HG03571 (cell line): ENCODE data around the gene CH25H.
"Not testable (repeated sequence)": the region's sequence is repeated elsewhere in the genome, so short reads cannot be mapped to it uniquely, and the experiment has no call there.

Experiments
- ATAC-seq: cut with Tn5 transposase; IDR thresholded peaks from one replicate; pipeline ENCODE4 v1.9.1; 2021; ENCODE audit not compliant: unreplicated experiment

The CH25H gene, protein sequence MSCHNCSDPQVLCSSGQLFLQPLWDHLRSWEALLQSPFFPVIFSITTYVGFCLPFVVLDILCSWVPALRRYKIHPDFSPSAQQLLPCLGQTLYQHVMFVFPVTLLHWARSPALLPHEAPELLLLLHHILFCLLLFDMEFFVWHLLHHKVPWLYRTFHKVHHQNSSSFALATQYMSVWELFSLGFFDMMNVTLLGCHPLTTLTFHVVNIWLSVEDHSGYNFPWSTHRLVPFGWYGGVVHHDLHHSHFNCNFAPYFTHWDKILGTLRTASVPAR

DNA sequence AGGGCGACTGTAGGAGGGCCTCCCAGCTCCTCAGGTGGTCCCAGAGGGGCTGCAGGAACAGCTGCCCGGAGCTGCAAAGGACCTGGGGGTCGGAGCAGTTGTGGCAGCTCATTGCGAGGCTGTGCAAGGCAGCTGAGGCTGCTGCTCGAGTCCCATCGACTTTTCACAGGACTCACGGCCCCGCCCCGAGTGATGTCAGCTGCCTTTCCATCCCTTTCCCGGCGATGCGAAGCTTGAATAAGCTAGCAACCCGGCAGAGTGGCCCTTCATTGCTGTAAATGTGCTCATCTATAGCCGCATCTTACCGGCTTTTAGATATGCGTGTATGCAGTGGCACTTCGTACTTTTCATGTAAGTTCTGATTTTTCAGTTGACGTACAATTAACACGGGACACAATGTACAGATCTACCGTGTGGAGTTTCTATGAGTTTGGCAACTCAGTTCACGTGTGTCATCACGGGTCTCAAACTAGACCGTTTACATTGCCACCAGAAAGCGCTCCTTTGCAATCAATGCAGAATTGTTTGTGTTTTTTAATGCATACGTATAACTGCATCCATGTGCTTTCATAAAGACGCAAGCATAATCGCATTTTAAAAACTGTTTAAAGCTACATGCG is at the start of gene CH25H:
TSS of gene CH25H (minus strand) at position 137 of the 620 bp plus-strand sequence. CDS start at position 112, 25 bp downstream.
- ATAC-seq = no peak

DNA sequence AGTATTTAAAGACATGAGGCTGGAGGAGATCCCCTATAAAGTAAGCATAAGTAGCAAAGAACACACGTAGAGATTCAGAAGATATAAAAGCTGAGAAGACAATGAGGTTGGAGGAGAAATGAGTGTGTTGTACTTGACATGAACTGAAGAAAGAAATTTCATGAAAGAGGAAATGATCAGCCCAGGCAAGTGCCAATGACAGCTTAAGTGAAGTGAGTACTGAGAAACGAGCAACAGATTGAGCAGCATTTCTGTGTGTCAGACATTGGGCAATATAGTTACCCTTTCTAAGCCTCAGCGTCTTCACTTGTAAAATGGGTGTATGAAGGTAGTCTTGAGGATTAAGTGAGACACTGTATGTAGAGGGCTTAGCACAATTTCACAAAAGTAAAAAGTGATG is 49.2 kb upstream of the CH25H start:
- ATAC-seq = no peak

DNA sequence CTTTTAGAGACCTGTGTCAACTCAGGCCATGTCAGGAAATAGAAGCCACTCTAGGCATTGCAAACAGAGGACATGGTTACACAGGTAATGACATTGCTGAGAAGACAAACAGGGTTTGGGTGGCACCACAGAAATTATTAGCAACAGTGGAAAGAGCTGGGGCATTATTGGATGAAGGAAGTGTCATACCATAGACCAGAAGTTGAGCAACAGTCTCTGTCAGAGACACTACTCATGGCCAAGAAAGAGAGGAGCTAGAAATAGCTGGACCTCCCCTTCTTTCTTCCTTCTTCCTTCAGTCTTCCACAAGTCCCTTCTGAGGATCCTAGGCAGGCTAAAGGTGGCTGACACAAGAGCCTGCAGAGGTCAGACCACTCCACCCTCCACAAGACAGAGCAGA is 48.7 kb upstream of the CH25H start:
- no peak for ATAC-seq

DNA sequence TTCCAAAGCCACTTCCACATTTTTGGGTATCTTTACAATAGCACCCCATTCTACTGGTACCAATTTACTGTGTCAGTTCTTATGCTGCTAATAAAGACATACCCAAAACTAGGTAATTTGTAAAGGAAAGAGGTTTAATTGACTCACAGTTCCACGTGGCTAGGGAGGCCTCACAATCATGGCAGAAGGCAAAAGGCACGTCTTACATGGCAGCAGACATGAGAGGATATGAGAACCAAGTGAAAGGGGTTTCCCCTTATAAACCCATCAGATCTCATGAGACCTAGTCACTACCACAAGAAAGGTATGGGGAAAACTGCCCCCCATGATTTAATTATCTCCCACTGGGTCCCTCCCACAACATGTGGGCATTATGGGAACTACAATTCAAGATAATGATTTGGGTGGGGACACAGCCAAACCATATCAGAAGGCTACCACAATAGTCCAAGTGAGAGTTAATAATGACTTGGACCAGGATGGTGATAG is 48.0 kb upstream of the CH25H start:
- ATAC-seq = not testable (repeated sequence)

DNA sequence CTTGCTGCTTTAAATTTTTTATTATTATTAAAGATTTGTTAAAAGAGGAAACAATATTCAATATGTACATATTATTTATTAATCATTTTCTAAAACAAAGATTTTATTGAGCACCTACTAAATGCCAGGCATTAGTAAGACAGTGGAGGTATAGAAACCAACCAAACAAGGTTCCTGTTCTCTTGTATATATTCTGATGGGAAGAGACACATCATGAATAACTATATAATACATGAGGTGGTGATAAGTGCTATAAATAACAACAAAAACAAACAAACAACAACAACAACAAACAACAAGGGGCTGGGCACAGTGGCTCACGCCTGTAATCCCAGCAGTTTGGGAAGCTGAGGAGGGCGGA is 45.1 kb upstream of the CH25H start:
- no peak for ATAC-seq

DNA sequence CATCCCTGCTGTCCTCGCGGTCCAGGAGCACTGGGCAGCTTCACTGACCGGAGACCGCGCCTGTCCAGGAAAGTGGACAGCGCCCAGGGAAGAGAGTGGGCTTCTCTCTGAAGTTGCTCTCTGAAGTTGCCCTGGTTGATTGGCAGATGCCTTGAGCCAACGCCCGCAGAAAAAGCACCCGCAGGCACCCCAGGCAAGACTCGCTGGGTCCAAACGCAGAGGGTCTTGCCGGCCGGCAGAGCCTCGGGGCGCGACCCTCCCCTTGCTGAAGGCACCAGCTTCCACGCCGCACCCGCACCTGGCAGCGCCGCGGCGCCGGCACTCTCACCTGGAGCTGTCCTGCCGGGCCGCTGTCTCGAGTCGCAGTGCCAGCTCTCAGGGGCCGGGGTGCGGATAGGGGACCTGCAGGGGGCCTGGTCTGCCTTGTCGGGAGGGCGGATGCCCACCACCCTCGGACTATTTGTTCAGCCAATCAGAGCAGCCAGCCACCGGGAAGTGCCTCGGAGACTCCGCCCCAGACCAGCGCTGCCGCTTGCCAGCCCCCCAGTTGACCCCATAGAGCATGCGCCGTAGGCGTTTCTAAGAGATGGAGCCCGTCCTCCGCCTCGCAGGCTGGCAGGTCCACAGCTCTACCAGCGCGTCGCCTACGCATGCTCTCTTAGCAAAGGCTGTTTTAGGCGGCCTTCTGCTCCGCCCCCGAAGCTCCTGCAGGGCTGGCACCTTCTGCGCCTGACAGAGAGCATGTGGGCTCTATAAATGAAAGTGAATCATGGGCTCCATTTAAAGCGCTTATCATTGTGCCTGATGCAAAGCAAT is 44.5 kb upstream of the CH25H start, which contains the start of gene LIPA:
TSS of gene LIPA (minus strand) at position 367 of the 816 bp plus-strand sequence. CDS start 4,127 bp downstream, outside the sequence.
- peak; percentile 97 for ATAC-seq

DNA sequence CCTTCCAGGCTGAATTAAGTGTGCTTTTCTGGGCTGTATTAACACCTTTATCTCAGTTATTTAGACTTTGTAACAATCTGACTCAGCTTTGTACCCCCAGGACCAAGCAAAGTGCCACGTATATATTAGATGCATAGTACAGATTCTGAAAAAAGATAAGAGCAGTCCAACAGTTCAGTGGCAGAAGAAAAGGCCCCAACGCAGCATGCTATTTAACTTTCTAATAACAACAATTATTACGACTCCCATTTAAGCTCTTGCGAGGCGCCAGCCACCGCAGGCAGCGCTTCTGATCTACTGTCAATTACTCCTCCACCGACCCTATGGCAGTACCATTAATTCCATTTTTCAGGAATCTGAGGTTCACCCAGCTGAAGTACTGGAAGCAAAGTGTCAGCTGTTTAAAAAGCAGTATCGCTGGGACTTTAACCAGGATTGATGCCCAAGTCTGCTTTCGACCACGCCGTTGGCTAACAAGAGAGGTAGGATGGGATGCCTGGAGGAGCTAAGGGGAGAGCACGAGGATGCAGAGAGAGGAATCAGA is 43.8 kb upstream of the CH25H start:
- ATAC-seq = no peak

DNA sequence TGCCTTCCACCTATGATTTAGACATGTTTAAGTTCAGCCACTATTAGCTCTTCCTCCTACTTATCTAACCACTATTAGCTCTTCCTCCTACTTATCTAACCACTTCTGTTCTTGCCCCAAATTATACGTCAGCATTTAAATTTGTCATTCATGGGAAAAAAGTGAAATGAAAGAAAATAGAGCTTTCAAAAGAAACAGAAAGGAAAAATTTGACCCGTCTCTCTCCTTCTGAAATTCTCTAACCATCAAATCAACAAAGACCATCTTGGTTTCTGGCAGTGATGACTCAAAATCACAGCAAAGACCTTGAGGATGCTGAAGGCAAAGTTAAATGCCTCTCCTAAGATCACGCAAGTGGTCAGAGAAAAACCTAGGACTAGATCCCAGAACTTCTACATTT is 41.9 kb upstream of the CH25H start:
- no peak for ATAC-seq

DNA sequence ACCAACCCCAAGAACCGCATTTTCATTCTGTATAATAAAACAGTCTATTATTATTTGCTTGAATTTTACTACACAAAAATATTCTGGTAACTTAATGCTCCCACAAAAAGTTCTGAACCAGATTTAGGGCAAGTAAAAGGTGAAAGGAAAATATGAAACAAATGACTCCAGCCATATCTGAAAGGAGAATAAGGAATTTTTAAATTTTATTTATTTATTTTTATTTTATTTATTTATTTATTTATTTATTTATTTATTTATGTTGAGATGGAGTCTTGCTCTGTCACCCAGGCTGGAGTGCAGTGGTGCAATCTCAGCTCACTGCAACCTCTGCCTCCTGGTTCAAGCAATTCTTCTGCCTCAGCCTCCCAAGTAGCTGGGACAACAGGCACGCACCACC is 40.5 kb upstream of the CH25H start:
- not testable (repeated sequence) for ATAC-seq

DNA sequence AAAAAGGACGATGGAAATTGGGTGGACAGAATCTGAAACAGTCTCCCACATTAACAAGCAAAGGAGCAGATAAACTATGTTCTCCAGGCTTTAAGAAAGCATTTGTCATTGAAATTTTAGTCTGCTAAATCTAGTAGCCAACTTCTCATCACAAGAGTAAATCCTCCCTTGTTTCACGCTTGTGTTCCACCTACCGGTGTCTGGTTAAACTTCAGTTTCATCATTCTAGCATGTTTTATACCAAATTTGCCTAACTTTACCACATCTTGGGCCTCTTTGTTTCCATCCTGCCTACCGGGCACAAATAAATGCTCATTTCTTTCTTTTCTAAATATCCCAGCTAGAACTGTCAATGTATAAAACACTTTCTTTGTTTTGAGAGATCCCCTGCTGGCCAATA is 38.7 kb upstream of the CH25H start:
- ATAC-seq = no peak

DNA sequence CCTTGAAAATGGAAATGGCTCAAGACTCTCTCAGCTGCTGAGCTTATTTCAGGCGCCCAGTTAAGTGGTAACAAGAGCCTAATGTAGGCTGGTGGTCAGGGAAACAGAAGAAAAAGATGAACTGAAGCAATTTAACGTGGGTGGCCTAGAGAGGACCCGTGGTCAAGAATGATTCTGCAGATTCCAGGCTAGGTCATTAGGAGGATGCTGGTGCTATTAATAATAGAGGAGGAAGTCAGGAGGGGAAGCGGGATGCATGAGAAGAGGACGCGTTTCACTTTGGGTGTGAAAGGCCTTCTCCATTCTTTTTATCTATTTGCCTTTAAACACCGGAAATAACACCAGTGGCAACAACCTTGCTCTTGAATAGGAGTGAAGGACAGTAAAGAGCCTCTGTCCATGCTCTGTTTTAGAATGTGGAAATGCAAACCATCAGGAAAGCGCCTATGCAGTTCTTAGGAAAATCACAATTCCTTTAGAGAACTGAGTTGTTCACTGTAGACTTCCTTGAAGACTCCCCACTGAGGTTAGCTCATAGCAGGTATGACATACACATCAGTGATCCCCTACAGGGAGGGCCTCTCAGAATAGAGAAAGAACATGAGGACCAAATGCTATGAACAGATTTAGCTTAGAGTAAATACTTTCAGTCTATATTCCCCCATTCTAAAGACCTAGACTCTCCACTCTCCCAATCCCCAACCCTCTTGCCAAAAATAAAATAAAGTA is 35.9 kb upstream of the CH25H start:
- ATAC-seq = no peak

DNA sequence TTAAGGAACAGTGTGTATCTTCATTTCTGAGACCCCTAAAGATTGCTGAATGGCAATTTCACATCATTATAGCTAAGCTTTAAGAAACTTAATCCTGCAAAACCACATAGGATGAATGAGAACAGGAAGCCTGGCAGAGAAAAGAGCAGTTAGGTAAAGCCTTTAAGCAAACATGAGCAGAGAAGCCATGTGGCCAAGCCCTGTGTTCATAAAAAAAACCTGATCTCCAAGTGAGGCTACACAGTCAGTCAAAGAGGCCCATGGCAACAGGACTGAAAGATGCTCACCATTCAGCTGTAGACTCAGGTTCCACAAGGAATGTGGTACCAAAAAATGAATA is 35.2 kb upstream of the CH25H start:
- ATAC-seq = no peak

DNA sequence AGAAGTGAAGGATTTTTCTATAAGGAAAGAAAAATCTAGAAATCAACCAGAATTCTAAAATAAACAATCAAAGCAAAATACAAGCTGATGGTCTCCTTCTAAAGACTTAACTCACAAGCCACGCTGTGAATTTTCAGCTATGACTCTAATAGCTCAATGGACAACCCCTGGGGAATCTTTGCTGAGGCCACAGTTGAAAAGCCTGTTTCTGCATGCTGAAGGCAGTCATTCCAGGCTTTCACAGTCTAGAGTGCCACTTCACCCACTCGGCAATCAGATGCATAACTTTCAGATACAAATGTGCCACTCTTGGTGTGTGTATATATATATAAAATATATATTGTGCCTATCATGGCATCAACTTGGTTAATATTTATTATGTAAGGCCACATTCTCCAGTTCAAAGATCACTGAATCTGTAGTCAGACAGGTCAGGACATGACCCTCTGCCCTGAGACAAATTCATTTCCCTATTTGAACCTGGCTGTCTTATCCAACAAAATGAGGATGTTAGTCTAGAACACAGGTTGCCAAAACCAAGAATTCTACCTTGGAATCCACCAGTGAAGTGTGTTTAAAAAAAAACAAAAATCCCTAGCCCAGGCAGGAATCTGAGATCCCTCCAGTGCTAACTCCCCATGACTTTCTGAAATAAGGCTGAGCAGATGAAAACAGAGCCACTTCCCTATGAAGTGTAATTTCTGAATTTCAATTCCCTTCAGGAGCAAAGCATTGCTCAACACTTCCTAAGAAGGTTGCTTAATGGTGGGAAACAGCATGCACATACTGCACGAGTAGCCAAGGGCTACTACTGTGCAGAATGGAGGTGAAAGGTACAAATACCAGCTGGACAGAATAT is 34.6 kb upstream of the CH25H start:
- no peak for ATAC-seq

DNA sequence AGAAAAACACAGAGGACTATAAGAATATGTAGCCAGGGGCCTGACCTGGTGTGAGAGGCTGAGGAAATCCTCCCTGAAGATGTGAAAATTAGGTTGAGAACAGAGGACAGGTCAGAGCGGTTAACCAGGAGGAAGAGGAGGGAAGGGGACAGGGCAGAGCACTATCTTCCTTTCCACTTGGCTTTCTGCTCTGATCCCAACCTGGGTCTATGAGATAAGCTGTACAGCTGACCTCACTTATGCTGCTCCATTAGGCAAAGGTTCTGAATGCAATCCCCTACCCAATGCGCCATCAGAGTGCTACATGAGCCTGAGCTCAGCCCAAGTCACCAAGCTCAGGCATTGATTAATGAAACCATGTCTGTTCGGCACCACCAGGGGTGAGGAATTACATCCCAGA is 33.9 kb upstream of the CH25H start:
- ATAC-seq = no peak

DNA sequence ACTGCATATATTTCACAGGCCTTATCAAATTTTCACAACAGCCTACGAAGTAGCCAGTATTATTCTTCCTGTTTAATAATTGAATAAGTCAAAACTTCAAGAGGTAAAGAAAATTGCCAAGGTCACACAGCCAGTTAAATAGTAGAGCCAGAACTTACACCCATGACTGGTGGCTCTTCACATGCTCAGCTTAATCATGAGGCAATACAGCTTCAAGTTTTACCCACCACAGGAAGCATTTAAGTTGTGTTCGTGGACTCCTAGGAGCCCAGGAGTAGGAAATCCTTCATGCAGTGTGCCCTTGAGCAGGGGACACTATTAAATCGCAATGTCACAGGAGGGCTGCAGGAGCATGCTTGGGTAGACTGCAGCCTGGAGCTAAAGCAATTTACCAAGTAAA is 33.4 kb upstream of the CH25H start:
- no peak for ATAC-seq

DNA sequence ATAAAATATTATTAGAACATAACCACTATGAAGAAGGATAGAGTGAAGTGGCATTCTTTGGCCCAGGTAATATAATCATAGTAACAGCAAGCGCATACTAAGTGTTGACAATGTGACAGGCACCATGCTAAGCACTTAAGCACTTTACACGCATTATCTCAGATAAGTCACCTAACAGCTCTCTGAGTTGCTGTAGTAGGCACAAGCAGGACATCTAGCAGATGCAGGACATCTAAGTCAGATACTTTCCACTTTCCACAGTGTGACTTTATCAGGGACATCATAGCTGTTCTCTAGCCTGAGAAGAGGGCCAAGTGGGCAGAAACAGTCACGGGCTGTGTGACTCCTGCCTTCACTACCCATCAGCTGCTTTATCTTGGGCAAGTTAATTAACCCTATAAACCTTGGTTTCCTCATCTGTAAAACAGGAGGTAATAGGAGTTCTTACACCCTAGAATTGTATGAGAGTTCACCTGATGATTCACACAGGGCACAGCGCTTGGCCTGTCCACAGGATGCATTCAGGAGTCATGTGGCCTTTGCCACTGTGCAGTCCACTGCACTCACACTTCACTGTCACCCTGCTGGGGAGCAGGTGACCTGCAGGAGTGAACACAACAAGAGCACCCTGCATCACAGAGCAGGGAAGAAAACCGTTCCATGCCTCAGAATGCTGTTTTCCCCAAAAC is 32.0 kb upstream of the CH25H start:
- ATAC-seq = no peak

DNA sequence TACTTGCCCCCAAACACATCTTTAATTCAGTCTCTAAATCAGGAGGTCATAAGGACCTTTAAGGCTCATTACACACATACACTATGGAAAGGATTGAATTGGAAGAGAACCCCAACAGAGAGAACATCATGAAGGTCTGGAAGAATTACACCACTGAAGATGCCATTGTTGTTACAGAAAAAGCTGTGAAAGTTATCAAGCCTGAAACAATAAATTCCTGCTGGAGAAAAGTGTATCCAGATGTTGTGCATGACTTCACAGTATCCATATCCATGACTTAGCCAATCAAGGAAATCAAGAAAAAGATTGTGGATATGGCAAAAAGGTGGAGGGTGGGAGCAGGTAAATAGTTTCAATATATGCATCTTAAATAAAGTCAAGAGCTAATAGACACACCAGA is 30.7 kb upstream of the CH25H start:
- ATAC-seq = no peak

DNA sequence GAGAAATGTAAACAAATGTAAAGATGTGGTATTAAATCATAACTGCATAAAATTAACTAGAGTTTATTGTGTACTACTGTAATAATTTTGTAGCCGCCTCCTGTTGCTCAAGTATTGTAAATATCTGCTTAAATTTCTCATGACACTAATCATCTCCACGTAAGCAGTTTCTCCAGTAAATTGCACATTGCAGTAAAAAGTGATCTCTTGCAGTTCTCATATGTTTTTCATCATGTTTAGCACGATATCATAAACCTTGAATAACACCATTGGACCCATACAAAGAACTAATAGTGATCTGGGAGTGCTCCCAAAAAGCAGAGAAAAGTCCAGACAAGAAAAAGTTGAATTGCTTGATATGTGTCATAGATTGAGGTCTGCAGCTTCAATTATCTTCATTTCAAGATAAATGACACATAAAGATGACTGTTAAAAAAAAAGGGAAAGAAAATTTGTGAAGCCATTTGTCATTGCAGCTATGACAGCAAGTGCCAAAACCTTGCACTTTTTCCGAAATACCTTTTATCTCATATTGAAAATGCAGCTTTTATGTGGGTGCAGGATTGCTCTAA is 29.2 kb upstream of the CH25H start:
- no peak for ATAC-seq
